DOHH2 (cell line): Measurements from ENCODE around the gene PODXL.

Source experiments
- H3F3A ChIP-seq: fragments of 200-600 bp; sonication (generic), shearing (Covaris generic); 2 replicates; pipeline ENCODE4 v1.6.0; 2016; ENCODE audit warnings: antibody characterized with exemption, mild to moderate bottlenecking; ENCODE audit not compliant: control insufficient read depth, insufficient read depth
- H3K27ac ChIP-seq: fragments of 200-600 bp; sonication (generic); 2 replicates; pipeline ENCODE4 v1.5.1; 2014; ENCODE audit warnings: low read depth, mild to moderate bottlenecking, low read length, moderate library complexity
- H3K27me3 ChIP-seq: fragments of 200-600 bp; sonication (generic); 2 replicates; pipeline ENCODE4 v1.6.1; 2014; ENCODE audit warnings: mild to moderate bottlenecking, low read length, mixed read lengths; ENCODE audit not compliant: control insufficient read depth
- H3K36me3 ChIP-seq: fragments of 200-600 bp; sonication (generic); 2 replicates; pipeline ENCODE4 v1.6.1; 2014; ENCODE audit warnings: mild to moderate bottlenecking, low read length, moderate library complexity, mixed read lengths; ENCODE audit not compliant: control insufficient read depth
- H3K4me1 ChIP-seq: fragments of 200-600 bp; sonication (generic); 2 replicates; pipeline ENCODE4 v1.6.1; 2014; ENCODE audit warnings: mild to moderate bottlenecking, low read length, mixed read lengths; ENCODE audit not compliant: control insufficient read depth
- H3K4me2 ChIP-seq: fragments of 200-600 bp; sonication (generic); 2 replicates; pipeline ENCODE4 v1.6.0; 2014; ENCODE audit warnings: mild to moderate bottlenecking, low read length, moderate library complexity
- H3K4me3 ChIP-seq: fragments of 200-600 bp; sonication (generic); 2 replicates; pipeline ENCODE4 v1.5.1; 2014; ENCODE audit warnings: mild to moderate bottlenecking, low read length, mixed read lengths
- H3K79me2 ChIP-seq: fragments of 200-600 bp; sonication (generic); 2 replicates; pipeline ENCODE4 v1.6.1; 2014; ENCODE audit warnings: mild to moderate bottlenecking, low read length, mixed read lengths; ENCODE audit not compliant: control insufficient read depth
- H3K9me2 ChIP-seq: fragments of 200-600 bp; sonication (generic); replicated peaks from 2 replicates; pipeline ENCODE4 v1.6.1; 2014; ENCODE audit warnings: mild to moderate bottlenecking, low read length, mixed read lengths; ENCODE audit not compliant: control insufficient read depth
- H3K9me3 ChIP-seq: fragments of 200-600 bp; sonication (generic); 2 replicates; pipeline ENCODE4 v1.6.1; 2014; ENCODE audit warnings: antibody characterized with exemption, low read length, mixed read lengths; ENCODE audit not compliant: control insufficient read depth, insufficient read depth
- H4K20me1 ChIP-seq: fragments of 200-600 bp; sonication (generic); 2 replicates; pipeline ENCODE4 v1.6.0; 2014; ENCODE audit warnings: low read depth, mild to moderate bottlenecking, antibody characterized with exemption, low read length, moderate library complexity; ENCODE audit not compliant: control insufficient read depth, insufficient read depth
- EZH2phosphoT487 ChIP-seq: fragments of 200-600 bp; sonication (generic); IDR thresholded peaks from 2 replicates; pipeline ENCODE4 v1.6.1; 2017; ENCODE audit warnings: borderline replicate concordance, mild to moderate bottlenecking, antibody characterized with exemption, low read length, moderate library complexity, mixed read lengths
- TF ChIP-seq, protein P1 (sequence below): fragments of 200-600 bp; sonication (generic); IDR thresholded peaks from one replicate; pipeline ENCODE4 v1.5.1; 2014; ENCODE audit warnings: antibody characterized with exemption, mild to moderate bottlenecking, low read depth, low read length; ENCODE audit not compliant: poor library complexity, severe bottlenecking

PODXL gene

DNA sequence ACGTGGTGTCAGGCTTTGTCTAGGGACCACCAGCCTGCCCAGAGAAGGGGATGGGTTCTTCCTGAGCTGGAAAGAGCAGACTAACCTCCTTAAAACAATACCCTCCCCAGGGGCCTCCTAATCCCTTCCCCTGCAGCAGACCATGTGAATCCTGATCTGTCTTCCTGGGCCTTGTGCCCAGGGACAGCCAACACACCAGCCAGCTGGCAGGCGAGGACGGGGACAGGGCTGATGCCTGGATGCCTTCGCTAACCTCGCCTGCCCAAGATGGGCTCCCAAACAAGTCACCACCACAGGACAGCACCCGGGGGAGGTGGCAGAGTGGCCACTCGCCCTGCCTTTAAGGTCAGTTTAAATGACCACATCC is 17.6 kb downstream of the PODXL start:
- Histone ChIP-seq H3K9me2 (no peaks in the 10 kb centered on the region), H3K36me3 (no peaks in the 10 kb centered on the region), H3F3A (no peaks in the 10 kb centered on the region), H3K9me3 (no peaks in the 10 kb centered on the region), H3K27me3 (no peaks in the 10 kb centered on the region), H3K27ac (no peak overlapping the region), H3K4me1 (peaks cover 3% of the 10 kb centered on the region; the same call in 1 of the 2 replicates), H3K4me2 (no peak overlapping the region), H4K20me1 (peaks cover 3% of the 10 kb centered on the region; the same call in 1 of the 2 replicates), H3K4me3 (no peak overlapping the region), H3K79me2 (no peaks in the 10 kb centered on the region)
- TF ChIP-seq, protein P1, sequence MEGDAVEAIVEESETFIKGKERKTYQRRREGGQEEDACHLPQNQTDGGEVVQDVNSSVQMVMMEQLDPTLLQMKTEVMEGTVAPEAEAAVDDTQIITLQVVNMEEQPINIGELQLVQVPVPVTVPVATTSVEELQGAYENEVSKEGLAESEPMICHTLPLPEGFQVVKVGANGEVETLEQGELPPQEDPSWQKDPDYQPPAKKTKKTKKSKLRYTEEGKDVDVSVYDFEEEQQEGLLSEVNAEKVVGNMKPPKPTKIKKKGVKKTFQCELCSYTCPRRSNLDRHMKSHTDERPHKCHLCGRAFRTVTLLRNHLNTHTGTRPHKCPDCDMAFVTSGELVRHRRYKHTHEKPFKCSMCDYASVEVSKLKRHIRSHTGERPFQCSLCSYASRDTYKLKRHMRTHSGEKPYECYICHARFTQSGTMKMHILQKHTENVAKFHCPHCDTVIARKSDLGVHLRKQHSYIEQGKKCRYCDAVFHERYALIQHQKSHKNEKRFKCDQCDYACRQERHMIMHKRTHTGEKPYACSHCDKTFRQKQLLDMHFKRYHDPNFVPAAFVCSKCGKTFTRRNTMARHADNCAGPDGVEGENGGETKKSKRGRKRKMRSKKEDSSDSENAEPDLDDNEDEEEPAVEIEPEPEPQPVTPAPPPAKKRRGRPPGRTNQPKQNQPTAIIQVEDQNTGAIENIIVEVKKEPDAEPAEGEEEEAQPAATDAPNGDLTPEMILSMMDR: no peak
- no peak for TF ChIP-seq EZH2phosphoT487

DNA sequence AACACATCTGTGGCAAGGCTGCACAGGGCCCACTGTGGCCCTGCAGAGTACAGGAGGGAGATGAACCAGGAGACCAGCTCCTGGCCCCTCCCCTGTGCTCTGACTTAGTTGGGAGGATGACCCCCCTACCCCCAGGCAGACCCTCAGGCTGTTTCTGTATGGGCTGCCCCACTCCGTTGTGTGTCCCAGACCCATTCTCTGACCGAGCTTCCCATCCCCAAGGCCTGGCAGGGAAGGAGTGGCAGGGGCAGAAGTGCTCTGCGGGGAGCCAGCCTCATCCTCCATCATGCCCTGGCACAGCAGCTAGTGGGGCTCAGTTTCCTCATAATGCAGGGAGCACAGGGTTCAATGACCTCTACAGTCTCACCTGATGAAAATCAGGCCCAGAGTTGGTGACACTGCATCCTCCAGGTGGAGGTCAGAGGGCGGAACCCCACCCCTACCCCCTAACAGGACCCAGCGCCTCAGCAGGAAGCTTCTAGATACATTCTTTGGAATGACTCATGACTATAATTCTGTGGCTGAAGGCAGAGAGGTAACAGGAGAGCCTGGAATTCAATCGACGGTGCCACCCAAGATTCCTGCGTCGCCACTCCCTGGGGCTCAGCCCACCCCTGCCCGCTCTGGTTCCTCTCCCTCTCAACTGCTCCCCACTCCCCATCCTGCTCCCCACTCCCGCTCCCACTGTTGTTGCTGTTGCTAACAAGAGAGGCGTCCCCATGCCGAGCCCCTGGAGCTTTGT is 18.2 kb downstream of the PODXL start:
- no peak overlapping the region for H3K4me2 ChIP-seq
- H3K4me3 ChIP-seq: no peak overlapping the region
- H3K79me2 ChIP-seq: no peaks in the 10 kb centered on the region
- H3K9me2 ChIP-seq: no peaks in the 10 kb centered on the region
- H3F3A ChIP-seq: no peaks in the 10 kb centered on the region
- no peak for TF ChIP-seq EZH2phosphoT487
- TF ChIP-seq, protein P1: no peak
- no peak overlapping the region for H3K27ac ChIP-seq
- no peaks in the 10 kb centered on the region for H3K27me3 ChIP-seq
- H3K4me1 ChIP-seq: peaks cover 3% of the 10 kb centered on the region; the same call in 1 of the 2 replicates
- no peaks in the 10 kb centered on the region for H3K36me3 ChIP-seq
- no peaks in the 10 kb centered on the region for H3K9me3 ChIP-seq
- peaks cover 3% of the 10 kb centered on the region; the same call in 1 of the 2 replicates for H4K20me1 ChIP-seq

DNA sequence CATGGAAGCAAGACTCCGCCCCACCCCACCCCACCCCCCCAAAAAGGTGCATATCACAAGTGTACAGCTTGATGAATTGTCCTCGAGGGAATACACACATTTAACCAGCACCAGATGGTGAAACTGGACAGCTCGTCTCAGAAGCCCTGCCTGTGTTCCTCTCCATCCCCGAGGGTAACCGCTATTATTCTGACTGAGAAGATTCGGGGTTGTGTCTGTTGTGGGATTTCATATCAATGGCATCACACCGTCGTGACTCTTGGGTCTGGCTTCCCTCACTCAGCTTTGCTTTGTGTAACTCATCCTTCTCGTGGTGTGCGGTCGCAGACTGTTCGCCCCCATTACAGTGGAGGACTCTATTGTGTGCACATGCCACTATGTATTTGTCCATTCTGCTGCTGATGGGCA is 18.9 kb downstream of the PODXL start:
- TF ChIP-seq EZH2phosphoT487: no peak
- TF ChIP-seq, protein P1: no peak
- no peaks in the 10 kb centered on the region for H3K36me3 ChIP-seq
- no peaks in the 10 kb centered on the region for H3F3A ChIP-seq
- no peak overlapping the region for H3K4me2 ChIP-seq
- H3K9me2 ChIP-seq: no peaks in the 10 kb centered on the region
- H3K27me3 ChIP-seq: no peaks in the 10 kb centered on the region
- no peaks in the 10 kb centered on the region for H3K9me3 ChIP-seq
- H3K4me3 ChIP-seq: no peak overlapping the region
- peaks cover 3% of the 10 kb centered on the region; the same call in 1 of the 2 replicates for H3K4me1 ChIP-seq
- peaks cover 3% of the 10 kb centered on the region; the same call in 1 of the 2 replicates for H4K20me1 ChIP-seq
- H3K27ac ChIP-seq: no peak overlapping the region
- H3K79me2 ChIP-seq: no peaks in the 10 kb centered on the region
